ENCODE results near the gene ZNF525. TPM values are rescaled to one million over a fixed set of nuclear protein-coding genes. Genes with fewer than 3 reads are reported as not detected.
A peak's percentile ranks its signal among the peaks of the same experiment; 100 is the strongest.

Gene ZNF525
- total and polyA plus RNA-seq, 9 of the 15 experiments (the other 6 are each of a cell fraction or from before 2014, with no cell fraction given), result 1.5 to 12.0 (median 6.7) TPM

DNA sequence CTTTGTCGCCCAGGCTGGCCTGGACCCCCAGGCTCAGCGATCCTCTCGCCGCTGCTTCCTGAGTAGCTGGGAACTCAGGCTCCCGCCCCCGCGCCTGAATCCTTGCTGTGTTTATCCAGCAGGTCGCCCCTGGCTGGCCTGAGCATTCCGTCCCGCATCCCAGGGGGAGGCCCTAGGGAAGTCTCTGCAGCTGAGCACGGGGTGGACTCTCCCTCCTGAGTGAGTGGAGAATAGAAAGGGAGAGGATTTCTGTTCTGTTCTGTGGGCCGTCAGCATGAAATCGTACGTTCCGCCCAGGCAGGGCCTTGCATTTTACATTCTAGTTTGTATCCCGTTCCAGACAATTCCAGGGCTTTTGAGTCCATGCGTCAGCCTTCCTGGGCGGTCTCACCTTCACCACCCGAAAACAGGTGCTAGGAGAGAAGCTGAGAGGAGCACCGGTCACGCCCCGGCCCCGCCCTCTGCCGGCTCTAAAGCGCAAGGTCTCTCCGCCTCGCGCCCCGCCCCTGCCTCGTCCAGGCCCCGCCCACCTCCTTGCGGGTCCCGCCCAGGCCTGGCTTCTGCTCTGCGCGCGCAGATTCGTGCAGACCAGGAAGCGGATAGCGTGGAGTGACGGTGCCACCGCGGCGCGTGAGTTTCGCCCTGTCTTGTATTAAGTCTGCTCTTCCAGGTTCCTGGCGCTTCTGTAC, 66.0 kb downstream of the ZNF525 start, which contains the start of gene ZNF761 (continued):
- TF ChIP-seq, protein P1, sequence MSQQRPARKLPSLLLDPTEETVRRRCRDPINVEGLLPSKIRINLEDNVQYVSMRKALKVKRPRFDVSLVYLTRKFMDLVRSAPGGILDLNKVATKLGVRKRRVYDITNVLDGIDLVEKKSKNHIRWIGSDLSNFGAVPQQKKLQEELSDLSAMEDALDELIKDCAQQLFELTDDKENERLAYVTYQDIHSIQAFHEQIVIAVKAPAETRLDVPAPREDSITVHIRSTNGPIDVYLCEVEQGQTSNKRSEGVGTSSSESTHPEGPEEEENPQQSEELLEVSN (IDR thresholded peaks at IDR 0.05; ENCODE audit: borderline replicate concordance in 1 of 2, extremely low read depth in 1 of 2, insufficient read depth in 1 of 2, insufficient read length in 1 of 2, low read depth in 1 of 2, low read length in 1 of 2, poor library complexity in 1 of 2, severe bottlenecking in 1 of 2), result peak in 1 of 2 experiments; percentile 43
- TF ChIP-seq KDM4B (IDR thresholded peaks at IDR 0.05; ENCODE audit: borderline replicate concordance in 2 of 2, low read depth in 1 of 2) (0 out of 4 replicates have a peak, but pooled peaks of 1 of the 2 experiments have one; percentile 29), KDM5B (IDR thresholded peaks at IDR 0.05; ENCODE audit: insufficient replicate concordance, low read depth, low read length) (peak; percentile 77), CAMTA2 (CRISPR knock-in tag; conservative IDR thresholded peaks at IDR 0.05) (no peak), MEIS2 (IDR thresholded peaks at IDR 0.05; ENCODE audit: partially characterized antibody) (peak; percentile 49), CCNT2 (IDR thresholded peaks at IDR 0.05; ENCODE audit: borderline replicate concordance, extremely low read depth, insufficient read length, low read depth, low read length) (peak; percentile 26), ASH1L (IDR thresholded peaks at IDR 0.05; ENCODE audit: borderline replicate concordance, low read depth, partially characterized antibody) (no peak), SUPT5H (IDR thresholded peaks at IDR 0.05) (peak; percentile 92), TBP (optimal IDR thresholded peaks at IDR 0.05; ENCODE audit: low read depth, low read length) (peak; percentile 45), KAT7 (CRISPR knock-in tag; IDR thresholded peaks at IDR 0.05; ENCODE audit: borderline replicate concordance) (no peak), SMAD2 (IDR thresholded peaks at IDR 0.05; ENCODE audit: low read depth, low read length) (no peak), CBX1 (IDR thresholded peaks at IDR 0.05; ENCODE audit: low read depth) (no peak), HDAC1 (IDR thresholded peaks at IDR 0.05) (peak in 1 of 2 experiments; percentile 86; a peak in 2 of 4 replicates), ZNF12 (CRISPR knock-in tag; IDR thresholded peaks at IDR 0.05) (peak; percentile 10; the same call in 1 of the 2 replicates), BHLHE40 (IDR thresholded peaks at IDR 0.05; ENCODE audit: low read length) (peak; percentile 50; the same call in 1 of the 2 replicates)
- TF ChIP-seq, protein P2, sequence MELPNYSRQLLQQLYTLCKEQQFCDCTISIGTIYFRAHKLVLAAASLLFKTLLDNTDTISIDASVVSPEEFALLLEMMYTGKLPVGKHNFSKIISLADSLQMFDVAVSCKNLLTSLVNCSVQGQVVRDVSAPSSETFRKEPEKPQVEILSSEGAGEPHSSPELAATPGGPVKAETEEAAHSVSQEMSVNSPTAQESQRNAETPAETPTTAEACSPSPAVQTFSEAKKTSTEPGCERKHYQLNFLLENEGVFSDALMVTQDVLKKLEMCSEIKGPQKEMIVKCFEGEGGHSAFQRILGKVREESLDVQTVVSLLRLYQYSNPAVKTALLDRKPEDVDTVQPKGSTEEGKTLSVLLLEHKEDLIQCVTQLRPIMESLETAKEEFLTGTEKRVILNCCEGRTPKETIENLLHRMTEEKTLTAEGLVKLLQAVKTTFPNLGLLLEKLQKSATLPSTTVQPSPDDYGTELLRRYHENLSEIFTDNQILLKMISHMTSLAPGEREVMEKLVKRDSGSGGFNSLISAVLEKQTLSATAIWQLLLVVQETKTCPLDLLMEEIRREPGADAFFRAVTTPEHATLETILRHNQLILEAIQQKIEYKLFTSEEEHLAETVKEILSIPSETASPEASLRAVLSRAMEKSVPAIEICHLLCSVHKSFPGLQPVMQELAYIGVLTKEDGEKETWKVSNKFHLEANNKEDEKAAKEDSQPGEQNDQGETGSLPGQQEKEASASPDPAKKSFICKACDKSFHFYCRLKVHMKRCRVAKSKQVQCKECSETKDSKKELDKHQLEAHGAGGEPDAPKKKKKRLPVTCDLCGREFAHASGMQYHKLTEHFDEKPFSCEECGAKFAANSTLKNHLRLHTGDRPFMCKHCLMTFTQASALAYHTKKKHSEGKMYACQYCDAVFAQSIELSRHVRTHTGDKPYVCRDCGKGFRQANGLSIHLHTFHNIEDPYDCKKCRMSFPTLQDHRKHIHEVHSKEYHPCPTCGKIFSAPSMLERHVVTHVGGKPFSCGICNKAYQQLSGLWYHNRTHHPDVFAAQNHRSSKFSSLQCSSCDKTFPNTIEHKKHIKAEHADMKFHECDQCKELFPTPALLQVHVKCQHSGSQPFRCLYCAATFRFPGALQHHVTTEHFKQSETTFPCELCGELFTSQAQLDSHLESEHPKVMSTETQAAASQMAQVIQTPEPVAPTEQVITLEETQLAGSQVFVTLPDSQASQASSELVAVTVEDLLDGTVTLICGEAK (IDR thresholded peaks at IDR 0.05), result no peak
- TF ChIP-seq, protein P2 (CRISPR knock-in tag; IDR thresholded peaks at IDR 0.05), result no peak

Data from K562 (cell line).